Peyer's patch (tissue), 4 donors: ENCODE data around the gene STOX1. TPM values are rescaled to one million over a fixed set of nuclear protein-coding genes. Genes with fewer than 3 reads are reported as not detected.
A peak's percentile ranks its signal among the peaks of the same experiment; 100 is the strongest.

Experiments
- DNase-seq, 3 donors: peaks; one replicate each; pipeline ENCODE4 v3.0.0-alpha.2; 2017 to 2019
- H3K27ac ChIP-seq, 4 donors: fragments of 200-600 bp; sonication (generic); one replicate each; pipeline ENCODE4 v1.5.1; 2016 to 2019
- H3K27me3 ChIP-seq, 2 donors: fragments of 200-600 bp; sonication (generic); one replicate each; pipeline ENCODE4 v1.5.1; 2019
- H3K36me3 ChIP-seq, 3 donors: fragments of 200-600 bp; sonication (generic); one replicate each; pipeline ENCODE4 v1.5.1; 2016 to 2019
- H3K4me1 ChIP-seq, 4 donors: fragments of 200-600 bp; sonication (generic); one replicate each; pipeline ENCODE4 v1.5.1; 2016 to 2019
- H3K4me3 ChIP-seq, 4 donors: fragments of 200-600 bp; sonication (generic); 1 replicate in 3 of 4; 2 replicates in 1 of 4; pipeline ENCODE4 v1.5.1; 2016 to 2019; ENCODE audit warnings: mild to moderate bottlenecking in 1 of 4
- H3K9me3 ChIP-seq, 4 donors: fragments of 200-600 bp; sonication (generic); one replicate each; pipeline ENCODE4 v1.5.1; 2016 to 2019; ENCODE audit warnings: mild to moderate bottlenecking in 1 of 4
- POLR2A ChIP-seq, 2 donors: fragments of 450-650 bp; IDR thresholded peaks; one replicate each; pipeline ENCODE4 v1.5.1; 2017; ENCODE audit warnings: antibody characterized with exemption in 2 of 2, mild to moderate bottlenecking in 2 of 2, moderate library complexity in 2 of 2
- total RNA-seq, 4 donors: library from RNA; depleted of rRNA; stranded (reverse); fragments of >200 nt; gene quantifications; one replicate each; pipeline ENCODE4 v1.1.0, GENCODE V29; 2016
- TF ChIP-seq, protein P1 (sequence below), 6 experiments: fragments of 450-650 bp in 4 of 6; fragments of 200-600 bp in 2 of 6; sonication (generic) in 1 of 6; IDR thresholded peaks; one replicate each; pipeline ENCODE4 v1.5.1; 2017 to 2019; ENCODE audit warnings: antibody characterized with exemption in 6 of 6, mild to moderate bottlenecking in 3 of 6, moderate library complexity in 1 of 6

STOX1 gene
- total RNA-seq, 4 donors from 2014 or later = 2.5 to 19.8 (median 3.9) TPM

- Histone ChIP-seq H3K27ac (peak overlapping the region in 1 of 4 donors; percentile 64), H3K9me3 (no peaks in the 10 kb centered on the region), H3K4me1 (peaks cover 0 to 24% (median 4%) of the 10 kb centered on the region in 4 donors), H3K36me3 (no peaks in the 10 kb centered on the region), H3K27me3 (no peaks in the 10 kb centered on the region), H3K4me3 (no peak overlapping the region)
- no peak for DNase-seq
- TF ChIP-seq POLR2A (IDR thresholded peaks at IDR 0.05) = no peak
- TF ChIP-seq, protein P1, sequence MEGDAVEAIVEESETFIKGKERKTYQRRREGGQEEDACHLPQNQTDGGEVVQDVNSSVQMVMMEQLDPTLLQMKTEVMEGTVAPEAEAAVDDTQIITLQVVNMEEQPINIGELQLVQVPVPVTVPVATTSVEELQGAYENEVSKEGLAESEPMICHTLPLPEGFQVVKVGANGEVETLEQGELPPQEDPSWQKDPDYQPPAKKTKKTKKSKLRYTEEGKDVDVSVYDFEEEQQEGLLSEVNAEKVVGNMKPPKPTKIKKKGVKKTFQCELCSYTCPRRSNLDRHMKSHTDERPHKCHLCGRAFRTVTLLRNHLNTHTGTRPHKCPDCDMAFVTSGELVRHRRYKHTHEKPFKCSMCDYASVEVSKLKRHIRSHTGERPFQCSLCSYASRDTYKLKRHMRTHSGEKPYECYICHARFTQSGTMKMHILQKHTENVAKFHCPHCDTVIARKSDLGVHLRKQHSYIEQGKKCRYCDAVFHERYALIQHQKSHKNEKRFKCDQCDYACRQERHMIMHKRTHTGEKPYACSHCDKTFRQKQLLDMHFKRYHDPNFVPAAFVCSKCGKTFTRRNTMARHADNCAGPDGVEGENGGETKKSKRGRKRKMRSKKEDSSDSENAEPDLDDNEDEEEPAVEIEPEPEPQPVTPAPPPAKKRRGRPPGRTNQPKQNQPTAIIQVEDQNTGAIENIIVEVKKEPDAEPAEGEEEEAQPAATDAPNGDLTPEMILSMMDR (IDR thresholded peaks at IDR 0.05) = no peak
Measured at GRCh38 chr10:68871731-68872342, 44.5 kb downstream of the STOX1 start.

DNA sequence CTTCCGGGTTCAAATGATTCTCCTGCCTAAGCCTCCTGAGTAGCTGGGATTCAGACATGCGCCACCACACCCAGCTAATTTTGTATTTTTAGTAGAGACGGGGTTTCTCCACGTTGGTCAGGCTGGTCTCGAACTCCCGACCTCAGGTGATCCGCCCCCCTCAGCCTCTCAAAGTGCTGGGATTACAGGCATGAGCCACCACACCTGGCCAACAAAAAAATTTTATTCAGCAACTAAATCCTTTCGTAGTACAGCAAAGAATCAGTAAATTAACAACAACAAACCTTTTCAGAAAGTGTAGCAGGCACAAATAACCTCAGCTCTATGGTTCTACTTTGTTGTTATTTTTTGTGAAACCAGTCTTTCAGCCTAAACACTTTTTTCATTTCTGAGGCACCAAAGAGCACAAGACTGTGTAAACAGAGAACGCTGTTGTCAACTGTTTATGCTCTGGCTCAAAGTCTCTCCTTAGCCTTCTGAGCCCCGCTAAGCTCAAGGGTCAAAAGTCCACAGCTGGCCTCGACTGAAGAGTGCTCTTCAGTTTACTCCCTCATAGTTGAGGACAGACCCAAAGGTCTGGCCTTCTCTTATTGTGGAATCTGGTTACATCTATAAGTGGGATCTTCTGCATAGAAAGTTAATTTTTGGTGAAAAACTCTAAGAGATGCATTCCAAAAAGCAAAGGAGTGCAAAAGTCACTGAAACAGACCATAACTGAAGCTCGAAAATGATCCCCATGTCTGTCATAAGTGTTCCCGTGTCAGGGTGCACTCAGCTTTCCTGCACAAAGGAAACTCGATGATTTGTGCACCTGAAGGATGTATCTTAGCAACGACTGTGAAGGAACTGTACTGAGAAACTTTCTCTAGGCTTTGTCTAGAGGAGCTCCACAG, 49.2 kb downstream of the STOX1 start:
- Histone ChIP-seq H3K27me3 (no peaks in the 10 kb centered on the region), H3K4me3 (no peak overlapping the region), H3K36me3 (no peaks in the 10 kb centered on the region), H3K27ac (peak overlapping the region; percentile 20 to 83 (median 56)), H3K9me3 (no peaks in the 10 kb centered on the region), H3K4me1 (peaks cover 0 to 22% (median 0%) of the 10 kb centered on the region in 4 donors)
- peak in 2 of 3 donors; percentile 73 to 86 for DNase-seq
- TF ChIP-seq, protein P1 (IDR thresholded peaks at IDR 0.05) = no peak
- TF ChIP-seq POLR2A (IDR thresholded peaks at IDR 0.05) = no peak

- peaks cover 0 to 22% (median 0%) of the 10 kb centered on the region in 4 donors for H3K4me1 ChIP-seq
- no peaks in the 10 kb centered on the region for H3K9me3 ChIP-seq
- H3K27ac ChIP-seq = peak overlapping the region in 2 of 4 donors; percentile 38 to 83
- H3K27me3 ChIP-seq = no peaks in the 10 kb centered on the region
- no peaks in the 10 kb centered on the region for H3K36me3 ChIP-seq
- DNase-seq = no peak
- TF ChIP-seq, protein P1 (IDR thresholded peaks at IDR 0.05) = no peak
- TF ChIP-seq POLR2A (IDR thresholded peaks at IDR 0.05) = no peak
- H3K4me3 ChIP-seq = no peak overlapping the region
Measured at GRCh38 chr10:68877482-68878110, 50.3 kb downstream of the STOX1 start.

DNA sequence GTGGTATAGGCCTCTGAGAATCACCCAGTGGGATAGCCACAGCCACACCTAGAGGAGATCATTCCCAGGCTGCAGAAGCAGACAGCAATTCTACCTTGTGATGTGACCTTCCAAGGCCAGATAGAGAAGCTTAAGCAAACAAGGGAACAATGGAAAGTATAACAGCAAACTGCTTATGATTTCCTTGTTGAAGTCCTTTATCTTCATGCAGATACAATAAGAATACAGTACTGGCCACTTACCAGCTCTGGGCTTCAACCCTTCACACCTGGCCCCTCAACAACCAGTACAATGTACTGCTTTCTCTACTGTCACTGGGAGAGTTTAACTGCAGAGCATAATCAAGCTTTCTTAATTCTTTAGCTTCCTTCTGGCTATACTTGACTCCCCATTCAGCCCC, 51.2 kb downstream of the STOX1 start:
- H3K27me3 ChIP-seq = no peaks in the 10 kb centered on the region
- H3K27ac ChIP-seq = no peak overlapping the region
- DNase-seq = no peak

GRCh38 chr10:68879628-68880027, 52.3 kb downstream of the STOX1 start:
- Histone ChIP-seq H3K27ac (no peak overlapping the region), H3K4me3 (no peak overlapping the region), H3K9me3 (no peaks in the 10 kb centered on the region), H3K36me3 (no peaks in the 10 kb centered on the region), H3K27me3 (no peaks in the 10 kb centered on the region), H3K4me1 (peaks cover 0 to 22% (median 0%) of the 10 kb centered on the region in 4 donors)
- no peak for DNase-seq
- TF ChIP-seq POLR2A (IDR thresholded peaks at IDR 0.05) = no peak

More for the DNA sequence above, 51.2 kb downstream of the STOX1 start:
- Histone ChIP-seq H3K9me3 (no peaks in the 10 kb centered on the region), H3K36me3 (no peaks in the 10 kb centered on the region), H3K4me3 (no peak overlapping the region), H3K4me1 (peaks cover 0 to 22% (median 0%) of the 10 kb centered on the region in 4 donors)
- TF ChIP-seq, protein P1 (IDR thresholded peaks at IDR 0.05) = no peak
- TF ChIP-seq POLR2A (IDR thresholded peaks at IDR 0.05) = no peak
